ENCODE results near the gene EYA2.

Gene EYA2

GRCh38 chr20:46934746-46935287 is 40.2 kb downstream of the EYA2 start:
- no peak for DNase-seq (ENCODE audit: low read depth in 2 of 2)
- TF ChIP-seq CTCF (IDR thresholded peaks at IDR 0.05; ENCODE audit: low read depth, low read length), result no peak
- H3K4me3 ChIP-seq (replicated peaks in 1 of 2; ENCODE audit: low read depth in 2 of 2, low read length in 2 of 2), result no peak overlapping the region

GRCh38 chr20:46935394-46936017 is 40.9 kb downstream of the EYA2 start:
- no peak for TF ChIP-seq CTCF (IDR thresholded peaks at IDR 0.05; ENCODE audit: low read depth, low read length)
- no peak for DNase-seq (ENCODE audit: low read depth in 2 of 2)
- no peak overlapping the region for H3K4me3 ChIP-seq (replicated peaks in 1 of 2; ENCODE audit: low read depth in 2 of 2, low read length in 2 of 2)

GRCh38 chr20:46936415-46937156 is 41.9 kb downstream of the EYA2 start:
- no peak for DNase-seq (ENCODE audit: low read depth in 2 of 2)
- no peak for TF ChIP-seq CTCF (IDR thresholded peaks at IDR 0.05; ENCODE audit: low read depth, low read length)
- no peak overlapping the region for H3K4me3 ChIP-seq (replicated peaks in 1 of 2; ENCODE audit: low read depth in 2 of 2, low read length in 2 of 2)

GRCh38 chr20:46937157-46937523 is 42.5 kb downstream of the EYA2 start:
- DNase-seq (ENCODE audit: low read depth in 2 of 2), result no peak
- no peak for TF ChIP-seq CTCF (IDR thresholded peaks at IDR 0.05; ENCODE audit: low read depth, low read length)

GRCh38 chr20:46937533-46938226 is 43.0 kb downstream of the EYA2 start:
- DNase-seq (ENCODE audit: low read depth in 2 of 2), result no peak
- no peak overlapping the region for H3K4me3 ChIP-seq (replicated peaks in 1 of 2; ENCODE audit: low read depth in 2 of 2, low read length in 2 of 2)
- TF ChIP-seq CTCF (IDR thresholded peaks at IDR 0.05; ENCODE audit: low read depth, low read length), result no peak

More at GRCh38 chr20:46937157-46937523, 42.5 kb downstream of the EYA2 start:
- H3K4me3 ChIP-seq (replicated peaks in 1 of 2; ENCODE audit: low read depth in 2 of 2, low read length in 2 of 2), result no peak overlapping the region

GRCh38 chr20:46938434-46938833 is 43.8 kb downstream of the EYA2 start:
- no peak overlapping the region for H3K4me3 ChIP-seq (replicated peaks in 1 of 2; ENCODE audit: low read depth in 2 of 2, low read length in 2 of 2)
- peak in 1 of 2 donors; percentile 12 for DNase-seq (ENCODE audit: low read depth in 2 of 2)
- no peak for TF ChIP-seq CTCF (IDR thresholded peaks at IDR 0.05; ENCODE audit: low read depth, low read length)
